GM21390 (cell line): ENCODE data around the gene SMIM28.

Source experiments
- ATAC-seq: cut with Tn5 transposase; IDR thresholded peaks from one replicate; pipeline ENCODE4 v1.9.1; 2021; ENCODE audit not compliant: unreplicated experiment

The SMIM28 gene

DNA sequence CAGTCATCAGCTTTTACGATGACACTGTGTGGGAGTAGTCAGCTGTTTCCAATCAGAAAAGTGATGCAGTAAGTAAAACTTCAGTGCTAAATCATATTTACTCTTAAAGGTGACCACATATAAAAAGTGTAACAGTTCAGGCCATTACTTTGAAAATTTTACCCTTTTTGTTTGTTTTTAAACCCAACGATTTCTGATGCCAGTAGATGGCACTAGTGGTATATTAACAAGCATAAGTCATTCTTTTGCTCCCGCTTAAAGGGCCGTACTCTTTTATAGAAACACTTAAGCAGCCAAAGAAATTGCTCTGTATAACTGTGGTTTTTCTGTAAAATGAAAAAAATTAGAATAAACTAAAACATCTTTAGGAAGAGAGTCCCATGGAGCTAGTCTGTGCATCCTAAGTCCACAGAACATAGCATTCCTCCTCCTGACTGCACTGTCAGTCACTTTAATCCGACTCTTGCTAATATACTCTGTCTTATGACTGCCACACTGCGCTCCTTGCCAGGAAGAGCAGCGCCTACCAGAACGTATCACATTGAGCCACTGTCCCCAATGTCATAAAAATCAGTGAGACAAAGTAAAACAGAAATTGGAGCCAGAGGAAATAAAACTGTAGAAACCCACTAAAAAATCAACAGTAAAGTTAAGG lies 51.4 kb downstream of the SMIM28 start:
- ATAC-seq, result no peak

DNA sequence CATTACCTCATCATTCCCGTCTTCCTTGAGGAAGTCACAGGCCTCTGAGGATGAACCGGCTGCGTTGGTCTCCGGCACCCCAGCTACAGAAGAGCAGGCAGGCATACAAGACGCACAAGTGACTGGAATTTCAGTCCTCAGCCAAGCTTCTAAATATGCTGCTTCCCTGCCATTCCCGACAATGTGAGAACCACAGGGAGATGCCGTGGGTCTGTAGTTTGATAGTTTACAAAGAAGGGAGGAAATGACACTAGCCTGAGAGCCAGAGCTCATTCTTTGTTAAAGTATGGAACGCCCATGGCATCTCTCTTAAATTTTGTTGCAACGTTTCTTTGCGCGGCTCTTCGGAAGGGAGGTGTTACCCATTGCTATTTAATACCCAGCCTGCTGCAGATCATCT lies 52.1 kb downstream of the SMIM28 start:
- ATAC-seq, result no peak

DNA sequence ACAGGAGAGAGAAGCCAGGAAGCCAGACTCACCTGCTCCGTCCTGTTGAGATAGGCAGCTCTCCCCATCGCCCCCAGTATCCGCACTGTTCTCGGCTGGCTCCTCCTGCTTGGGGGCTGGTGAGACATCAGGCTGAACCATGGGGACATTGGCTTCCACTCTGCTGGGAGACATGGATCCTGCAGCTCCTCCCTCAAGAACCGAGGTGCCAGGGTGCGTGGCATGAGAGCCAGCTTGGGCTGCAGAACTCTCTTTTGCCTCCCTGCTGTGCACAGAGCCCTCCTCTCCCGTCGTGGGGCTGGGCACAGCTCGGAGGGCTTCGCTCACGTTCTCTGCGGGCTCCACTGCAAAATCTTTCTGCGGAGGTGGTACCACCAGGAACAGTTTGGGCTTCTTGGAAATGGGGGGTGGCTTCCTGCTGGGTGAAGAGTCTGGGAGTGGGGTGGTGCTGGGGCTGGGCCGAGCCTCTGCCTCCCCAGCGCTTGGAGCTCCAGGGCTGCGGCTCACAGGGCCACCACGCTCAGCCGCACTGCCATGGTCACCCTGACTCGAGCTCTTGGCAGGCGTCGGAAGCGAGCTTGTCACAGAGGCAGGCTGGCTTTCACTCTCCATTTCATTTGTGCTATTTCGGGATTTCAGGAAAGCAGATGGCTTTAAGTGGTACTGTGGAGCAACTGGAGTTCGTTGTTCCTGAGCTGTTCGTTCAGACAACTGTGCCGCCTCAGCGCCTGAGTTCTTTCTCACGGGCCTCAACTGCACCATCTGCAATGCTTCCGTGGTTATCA lies 52.8 kb downstream of the SMIM28 start:
- no peak for ATAC-seq

DNA sequence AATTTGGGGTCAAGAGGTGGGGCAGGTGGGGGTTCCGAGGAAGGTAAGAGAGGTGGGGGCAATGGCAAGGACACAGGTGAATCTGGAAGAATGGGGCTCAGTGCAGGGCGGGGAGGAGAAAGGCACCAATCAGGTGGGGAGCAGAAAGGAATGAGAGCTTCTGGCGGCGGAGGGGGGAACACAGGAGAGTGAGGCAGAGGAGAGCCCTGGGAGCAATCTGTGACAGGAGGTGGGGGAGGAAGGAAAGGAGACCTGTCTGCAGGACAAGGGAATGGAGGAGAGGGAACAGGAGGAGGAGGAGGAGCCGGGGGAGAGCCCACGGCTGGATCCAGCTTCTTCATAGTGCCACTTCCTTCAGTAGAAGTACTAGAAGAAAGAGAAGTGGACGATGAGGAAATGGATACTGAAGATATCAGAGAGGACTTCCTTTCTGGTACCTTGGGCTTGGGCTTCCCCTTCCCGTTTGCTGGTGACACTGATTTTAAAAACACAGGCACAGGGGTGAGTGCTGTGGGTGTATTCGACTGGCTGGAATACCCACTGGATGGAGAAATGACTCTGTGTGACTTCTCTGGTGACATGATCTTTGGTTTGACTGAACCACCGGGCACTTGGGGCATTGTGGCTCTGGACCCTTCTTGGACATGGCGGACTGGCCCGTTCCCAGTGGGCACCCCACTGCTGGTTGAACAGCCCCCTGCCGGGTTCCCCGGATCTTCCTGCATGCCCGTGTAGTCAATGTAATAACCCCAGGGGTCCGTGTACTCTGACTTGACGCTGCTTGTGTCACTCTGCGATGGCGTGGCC lies 53.8 kb downstream of the SMIM28 start:
- no peak for ATAC-seq

DNA sequence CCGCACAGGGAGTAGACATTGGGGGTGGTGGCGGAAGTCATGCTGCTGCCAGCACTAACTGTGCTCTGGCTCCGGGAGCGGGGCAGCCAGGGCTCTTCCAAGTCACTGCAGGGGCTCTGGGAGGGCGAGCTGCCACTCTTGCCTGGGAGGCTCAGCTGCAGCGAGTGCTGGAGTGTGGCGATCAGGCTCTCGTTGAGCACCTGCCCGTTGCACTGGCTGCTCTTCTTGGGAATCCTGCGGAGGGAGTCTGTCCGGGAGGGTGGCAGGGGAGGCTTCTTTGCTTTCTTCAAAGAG lies 54.3 kb downstream of the SMIM28 start:
- no peak for ATAC-seq
